NCI-H2107 (cell line): Measurements from ENCODE around the gene GINS2.

Experiments
- DNase-seq: peaks from one replicate; lab custom pipeline; 2025; lab: John Stamatoyannopoulos, UW

Gene GINS2

GRCh38 chr16:85667841-85668413, 20.8 kb downstream of the GINS2 start:
- no peak for DNase-seq

GRCh38 chr16:85667261-85667660, 21.5 kb downstream of the GINS2 start:
- no peak for DNase-seq

- DNase-seq: no peak
These were observed 22.8 kb downstream of the GINS2 start for GRCh38 chr16:85665929-85666328.

- DNase-seq: no peak
These were observed 23.4 kb downstream of the GINS2 start for GRCh38 chr16:85665373-85665740.

GRCh38 chr16:85664580-85665372, 24.0 kb downstream of the GINS2 start:
- no peak for DNase-seq

- DNase-seq: peak; percentile 42
These were observed 24.8 kb downstream of the GINS2 start for GRCh38 chr16:85663891-85664321.

GRCh38 chr16:85662976-85663830, 25.6 kb downstream of the GINS2 start:
- DNase-seq: no peak

- no peak for DNase-seq
These were observed 26.3 kb downstream of the GINS2 start for GRCh38 chr16:85662482-85662812.

GRCh38 chr16:85661740-85662481, 26.8 kb downstream of the GINS2 start:
- DNase-seq: no peak

GRCh38 chr16:85660843-85661739, 27.7 kb downstream of the GINS2 start:
- no peak for DNase-seq

- DNase-seq: peak; percentile 48
These were observed 28.8 kb downstream of the GINS2 start for GRCh38 chr16:85659805-85660511.

GRCh38 chr16:85659336-85659735, 29.4 kb downstream of the GINS2 start:
- DNase-seq: no peak

GRCh38 chr16:85658504-85659326, 30.0 kb downstream of the GINS2 start:
- DNase-seq: no peak

- DNase-seq: no peak
These were observed 30.8 kb downstream of the GINS2 start for GRCh38 chr16:85657996-85658395.

- no peak for DNase-seq
These were observed 31.5 kb downstream of the GINS2 start for GRCh38 chr16:85657267-85657650.

GRCh38 chr16:85656351-85657266, 32.1 kb downstream of the GINS2 start:
- no peak for DNase-seq

- DNase-seq: no peak
These were observed 33.3 kb downstream of the GINS2 start for GRCh38 chr16:85655216-85656129.
